Type B pancreatic cell (in vitro differentiated cells): Measurements from ENCODE around the gene ALX4. TPM values are rescaled to one million over a fixed set of nuclear protein-coding genes. Genes with fewer than 3 reads are reported as not detected.

Source experiments
- DNase-seq: peaks from one replicate; pipeline ENCODE4 v3.0.0; 2021; ENCODE audit warnings: mixed read lengths; ENCODE audit not compliant: unreplicated experiment; ENCODE audit errors: extremely low spot score
- H3K27ac Mint-ChIP-seq: 2 replicates; pipeline ENCODE4 v1.8.0; 2021; ENCODE audit warnings: mild to moderate bottlenecking, mixed read lengths
- H3K27me3 Mint-ChIP-seq: 2 replicates; pipeline ENCODE4 v1.8.0; 2021; ENCODE audit warnings: mixed read lengths
- H3K36me3 Mint-ChIP-seq: 2 replicates; pipeline ENCODE4 v1.8.0; 2021; ENCODE audit warnings: mixed read lengths
- H3K4me1 Mint-ChIP-seq: one replicate; pipeline ENCODE4 v1.8.0; 2021; ENCODE audit warnings: mixed read lengths; ENCODE audit not compliant: unreplicated experiment
- H3K4me3 Mint-ChIP-seq: 2 replicates; pipeline ENCODE4 v1.8.0; 2021; ENCODE audit warnings: mild to moderate bottlenecking, mixed read lengths
- H3K9me3 Mint-ChIP-seq: 2 replicates; pipeline ENCODE4 v1.8.0; 2021; ENCODE audit warnings: mixed read lengths
- total RNA-seq: library from RNA; stranded (reverse); gene quantifications from 2 replicates; pipeline ENCODE4 v1.2.1, GENCODE V29; 2021; ENCODE audit warnings: low replicate concordance
- TF ChIP-seq, protein P1 (sequence below): fragments of 200-600 bp; sonication (generic); conservative IDR thresholded peaks from 2 replicates; pipeline ENCODE4 v1.5.0; 2021; ENCODE audit warnings: antibody characterized with exemption, mild to moderate bottlenecking

Gene ALX4
- total RNA-seq, 1 donor from 2014 or later: 11.6 TPM

DNA sequence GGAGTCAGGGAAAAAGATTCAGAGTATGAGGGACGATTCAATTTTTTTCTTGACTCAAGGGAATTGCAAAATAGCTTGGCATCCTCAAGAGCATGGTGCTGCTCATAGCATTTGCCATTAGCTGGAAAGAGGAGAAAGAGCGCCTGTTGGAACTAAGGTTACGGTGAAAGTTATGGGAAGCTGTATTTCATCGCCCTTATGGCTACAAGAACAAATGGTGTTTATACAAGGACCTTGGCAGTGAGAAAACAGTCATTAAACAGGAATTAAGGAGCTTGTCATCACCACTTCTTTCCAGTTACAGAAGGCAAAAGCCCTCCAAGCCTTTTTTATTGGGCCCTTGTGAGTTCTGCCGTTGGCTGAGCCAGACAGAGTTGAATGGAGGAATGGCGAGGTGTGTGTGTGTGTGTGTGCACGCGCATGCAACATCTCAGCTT lies 74.2 kb downstream of the ALX4 start:
- Mint-ChIP-seq H3K27me3 (no peaks in the 10 kb centered on the region), H3K9me3 (peaks cover 4% of the 10 kb centered on the region), H3K27ac (no peak overlapping the region), H3K36me3 (peaks cover 23% of the 10 kb centered on the region), H3K4me3 (no peak overlapping the region), H3K4me1 (peaks cover 8% of the 10 kb centered on the region)
- no peak for DNase-seq
- TF ChIP-seq, protein P1, sequence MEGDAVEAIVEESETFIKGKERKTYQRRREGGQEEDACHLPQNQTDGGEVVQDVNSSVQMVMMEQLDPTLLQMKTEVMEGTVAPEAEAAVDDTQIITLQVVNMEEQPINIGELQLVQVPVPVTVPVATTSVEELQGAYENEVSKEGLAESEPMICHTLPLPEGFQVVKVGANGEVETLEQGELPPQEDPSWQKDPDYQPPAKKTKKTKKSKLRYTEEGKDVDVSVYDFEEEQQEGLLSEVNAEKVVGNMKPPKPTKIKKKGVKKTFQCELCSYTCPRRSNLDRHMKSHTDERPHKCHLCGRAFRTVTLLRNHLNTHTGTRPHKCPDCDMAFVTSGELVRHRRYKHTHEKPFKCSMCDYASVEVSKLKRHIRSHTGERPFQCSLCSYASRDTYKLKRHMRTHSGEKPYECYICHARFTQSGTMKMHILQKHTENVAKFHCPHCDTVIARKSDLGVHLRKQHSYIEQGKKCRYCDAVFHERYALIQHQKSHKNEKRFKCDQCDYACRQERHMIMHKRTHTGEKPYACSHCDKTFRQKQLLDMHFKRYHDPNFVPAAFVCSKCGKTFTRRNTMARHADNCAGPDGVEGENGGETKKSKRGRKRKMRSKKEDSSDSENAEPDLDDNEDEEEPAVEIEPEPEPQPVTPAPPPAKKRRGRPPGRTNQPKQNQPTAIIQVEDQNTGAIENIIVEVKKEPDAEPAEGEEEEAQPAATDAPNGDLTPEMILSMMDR: no peak

- Mint-ChIP-seq H3K27ac (no peak overlapping the region), H3K36me3 (peaks cover 6% of the 10 kb centered on the region), H3K27me3 (no peaks in the 10 kb centered on the region), H3K9me3 (no peaks in the 10 kb centered on the region), H3K4me3 (no peak overlapping the region), H3K4me1 (peaks cover 18% of the 10 kb centered on the region)
- TF ChIP-seq, protein P1: no peak
- no peak for DNase-seq
These were observed 80.3 kb downstream of the ALX4 start for GRCh38 chr11:44229624-44230023.

GRCh38 chr11:44229098-44229497 lies 80.8 kb downstream of the ALX4 start:
- H3K36me3 Mint-ChIP-seq: peaks cover 6% of the 10 kb centered on the region
- no peak for DNase-seq
- no peaks in the 10 kb centered on the region for H3K9me3 Mint-ChIP-seq
- TF ChIP-seq, protein P1: no peak
- H3K4me1 Mint-ChIP-seq: peaks cover 18% of the 10 kb centered on the region
- no peaks in the 10 kb centered on the region for H3K27me3 Mint-ChIP-seq
- H3K27ac Mint-ChIP-seq: no peak overlapping the region
- no peak overlapping the region for H3K4me3 Mint-ChIP-seq

- no peak overlapping the region for H3K4me3 Mint-ChIP-seq
- no peaks in the 10 kb centered on the region for H3K27me3 Mint-ChIP-seq
- no peaks in the 10 kb centered on the region for H3K9me3 Mint-ChIP-seq
- TF ChIP-seq, protein P1: no peak
- peaks cover 18% of the 10 kb centered on the region for H3K4me1 Mint-ChIP-seq
- peaks cover 6% of the 10 kb centered on the region for H3K36me3 Mint-ChIP-seq
- no peak overlapping the region for H3K27ac Mint-ChIP-seq
- DNase-seq: no peak
These were observed 81.6 kb downstream of the ALX4 start for GRCh38 chr11:44228379-44228778.

DNA sequence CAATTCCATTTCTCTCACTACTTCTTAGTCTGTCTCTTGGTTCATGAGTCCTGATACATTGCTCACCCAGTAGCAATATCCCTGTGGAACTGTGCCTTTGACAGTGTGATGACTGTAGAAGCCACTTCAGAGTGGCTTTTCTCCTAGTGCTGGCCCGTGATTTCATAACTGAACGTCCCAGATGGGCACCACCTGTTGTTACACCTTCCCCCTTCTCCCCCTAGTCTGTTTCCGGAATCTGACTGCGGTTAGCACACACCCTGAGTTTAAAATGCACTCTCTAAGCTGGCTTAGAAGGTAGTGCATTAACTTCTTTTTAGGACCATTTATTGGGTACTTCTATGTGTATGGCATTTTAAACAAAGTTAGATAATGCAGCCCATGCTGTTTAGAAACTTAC lies 83.0 kb downstream of the ALX4 start:
- no peak for DNase-seq
- Mint-ChIP-seq H3K27ac (no peak overlapping the region), H3K27me3 (no peaks in the 10 kb centered on the region), H3K9me3 (no peaks in the 10 kb centered on the region), H3K36me3 (peaks cover 6% of the 10 kb centered on the region), H3K4me3 (no peak overlapping the region), H3K4me1 (peaks cover 20% of the 10 kb centered on the region)
- TF ChIP-seq, protein P1: no peak

- TF ChIP-seq, protein P1: no peak
- Mint-ChIP-seq H3K9me3 (no peaks in the 10 kb centered on the region), H3K27ac (no peak overlapping the region), H3K27me3 (no peaks in the 10 kb centered on the region), H3K4me3 (no peak overlapping the region), H3K4me1 (peaks cover 25% of the 10 kb centered on the region), H3K36me3 (peaks cover 6% of the 10 kb centered on the region)
- DNase-seq: no peak
These were observed 83.4 kb downstream of the ALX4 start for GRCh38 chr11:44226490-44226889.
